Cardiac muscle cell (in vitro differentiated cells and primary cell): ENCODE data around the gene PPM1N. TPM values are rescaled to one million over a fixed set of nuclear protein-coding genes. Genes with fewer than 3 reads are reported as not detected.

Experiments
- DNase-seq, 2 donors: peaks; one replicate each; pipeline versions ENCODE4 v3.0.0 to v3.0.0-alpha.2; 2010 to 2017; ENCODE audit warnings: low read depth in 1 of 2, low spot score in 1 of 2
- H3K27ac ChIP-seq: fragments of 200-600 bp; sonication (generic); 2 replicates; pipeline ENCODE4 v1.5.1; 2016
- H3K27me3 ChIP-seq: fragments of 200-600 bp; sonication (generic); 2 replicates; pipeline ENCODE4 v1.6.0; 2016; ENCODE audit warnings: control low read depth
- H3K36me3 ChIP-seq: fragments of 200-600 bp; sonication (generic); 2 replicates; pipeline ENCODE4 v1.5.1; 2016; ENCODE audit warnings: control low read depth
- H3K4me1 ChIP-seq: fragments of 200-600 bp; sonication (generic); 2 replicates; pipeline ENCODE4 v1.8.1; 2017; ENCODE audit warnings: low read depth, mild to moderate bottlenecking, mixed run types
- H3K4me3 ChIP-seq: fragments of 200-600 bp; sonication (generic); 2 replicates; pipeline ENCODE4 v1.5.1; 2016; ENCODE audit warnings: mild to moderate bottlenecking
- H3K9me3 ChIP-seq: fragments of 200-600 bp; sonication (generic); 2 replicates; pipeline ENCODE4 v1.5.1; 2017; ENCODE audit warnings: low read depth, mild to moderate bottlenecking, control low read depth
- CTCF ChIP-seq: IDR thresholded peaks from 2 replicates; pipeline ENCODE4 v1.5.1; 2012; ENCODE audit warnings: low read depth, mild to moderate bottlenecking, low read length
- polyA plus RNA-seq: library from polyadenylated mRNA; unstranded; fragments of >200 nt; fragmentation: Nextera tagmentation; extraction: Ambion mirVana; gene quantifications from 2 replicates; pipeline ENCODE4 v1.2.1, GENCODE V29; 2016
- total RNA-seq: library from RNA; depleted of rRNA; stranded (reverse); fragments of >200 nt; gene quantifications from 2 replicates; pipeline ENCODE4 v1.2.3, GENCODE V29; 2016

The PPM1N gene
- total and polyA plus RNA-seq, 2 experiments from 2014 or later = 1.2 to 2.9 TPM

GRCh38 chr19:45471111-45471930 lies 26.9 kb upstream of the PPM1N start:
- Histone ChIP-seq H3K4me3 (no peak overlapping the region), H3K4me1 (peaks cover 14% of the 10 kb centered on the region)

GRCh38 chr19:45471931-45472562 lies 26.2 kb upstream of the PPM1N start:
- DNase-seq = peak in 1 of 2 donors; percentile 20
- Histone ChIP-seq H3K27ac (no peak overlapping the region), H3K4me1 (peaks cover 14% of the 10 kb centered on the region), H3K4me3 (no peak overlapping the region), H3K36me3 (no peaks in the 10 kb centered on the region), H3K27me3 (no peaks in the 10 kb centered on the region), H3K9me3 (no peaks in the 10 kb centered on the region)
- no peak for TF ChIP-seq CTCF

More at GRCh38 chr19:45471111-45471930, 26.9 kb upstream of the PPM1N start:
- Histone ChIP-seq H3K9me3 (no peaks in the 10 kb centered on the region), H3K27ac (no peak overlapping the region), H3K36me3 (no peaks in the 10 kb centered on the region), H3K27me3 (no peaks in the 10 kb centered on the region)
- peak in 1 of 2 donors; percentile 32 for DNase-seq
- no peak for TF ChIP-seq CTCF

GRCh38 chr19:45472563-45473366 lies 25.5 kb upstream of the PPM1N start:
- H3K4me3 ChIP-seq = no peak overlapping the region
- H3K27me3 ChIP-seq = no peaks in the 10 kb centered on the region
- peaks cover 14% of the 10 kb centered on the region for H3K4me1 ChIP-seq
- H3K36me3 ChIP-seq = no peaks in the 10 kb centered on the region
- H3K27ac ChIP-seq = no peak overlapping the region
- DNase-seq = peak in 1 of 2 donors; percentile 39
- H3K9me3 ChIP-seq = no peaks in the 10 kb centered on the region
- TF ChIP-seq CTCF = no peak

GRCh38 chr19:45473367-45473681 lies 24.9 kb upstream of the PPM1N start:
- H3K27me3 ChIP-seq = no peaks in the 10 kb centered on the region
- no peak overlapping the region for H3K27ac ChIP-seq
- no peak for TF ChIP-seq CTCF
- no peaks in the 10 kb centered on the region for H3K9me3 ChIP-seq
- H3K36me3 ChIP-seq = no peaks in the 10 kb centered on the region
- H3K4me1 ChIP-seq = peaks cover 14% of the 10 kb centered on the region
- H3K4me3 ChIP-seq = no peak overlapping the region
- DNase-seq = no peak

GRCh38 chr19:45473682-45474605 lies 24.3 kb upstream of the PPM1N start:
- no peaks in the 10 kb centered on the region for H3K27me3 ChIP-seq
- peak in 1 of 2 donors; percentile 22 for DNase-seq
- H3K27ac ChIP-seq = no peak overlapping the region

More at GRCh38 chr19:45473682-45474605, 24.3 kb upstream of the PPM1N start:
- no peak for TF ChIP-seq CTCF
- Histone ChIP-seq H3K4me3 (no peak overlapping the region), H3K36me3 (no peaks in the 10 kb centered on the region), H3K9me3 (no peaks in the 10 kb centered on the region), H3K4me1 (peaks cover 14% of the 10 kb centered on the region)
